Smooth muscle cell (in vitro differentiated cells): ENCODE measurements around the gene PCDHB11. TPM values are rescaled to one million over a fixed set of nuclear protein-coding genes. Genes with fewer than 3 reads are reported as not detected.
"Not testable (repeated sequence)": the region's sequence is repeated elsewhere in the genome, so short reads cannot be mapped to it uniquely, and the experiment has no call there.

Source experiments
- DNase-seq: peaks from one replicate; lab custom pipeline; 2025; ENCODE audit not compliant: unreplicated experiment; lab: John Stamatoyannopoulos, UW
- H2AFZ ChIP-seq: fragments of 200-600 bp; sonication (generic); 2 replicates; pipeline ENCODE4 v1.6.0; 2016; ENCODE audit warnings: antibody characterized with exemption, low read depth, mild to moderate bottlenecking
- H3F3A ChIP-seq: fragments of 200-600 bp; sonication (generic); 2 replicates; pipeline ENCODE4 v1.6.0; 2017; ENCODE audit warnings: antibody characterized with exemption, low read depth
- H3K27ac ChIP-seq: fragments of 200-600 bp; sonication (generic); 2 replicates; pipeline ENCODE4 v1.5.1; 2016; ENCODE audit warnings: low read depth, mild to moderate bottlenecking
- H3K27me3 ChIP-seq: fragments of 200-600 bp; sonication (generic); 2 replicates; pipeline ENCODE4 v1.6.1; 2016; ENCODE audit warnings: low read depth, mild to moderate bottlenecking
- H3K36me3 ChIP-seq: fragments of 200-600 bp; sonication (generic); 2 replicates; pipeline ENCODE4 v1.5.1; 2016; ENCODE audit warnings: low read depth
- H3K4me1 ChIP-seq: fragments of 200-600 bp; sonication (generic); 2 replicates; pipeline ENCODE4 v1.5.1; 2016; ENCODE audit warnings: low read depth
- H3K4me2 ChIP-seq: fragments of 200-600 bp; sonication (generic); 2 replicates; pipeline ENCODE4 v1.6.0; 2016; ENCODE audit warnings: mild to moderate bottlenecking
- H3K4me3 ChIP-seq: fragments of 200-600 bp; sonication (generic); 2 replicates; pipeline ENCODE4 v1.5.1; 2016; ENCODE audit warnings: mild to moderate bottlenecking
- H3K79me2 ChIP-seq: fragments of 200-600 bp; sonication (generic); 2 replicates; pipeline ENCODE4 v1.6.0; 2016; ENCODE audit warnings: low read depth, mild to moderate bottlenecking
- H3K9ac ChIP-seq: fragments of 200-600 bp; sonication (generic); 2 replicates; pipeline ENCODE4 v1.6.0; 2016; ENCODE audit warnings: low read depth
- H3K9me3 ChIP-seq: fragments of 200-600 bp; sonication (generic); replicated peaks from 2 replicates; pipeline ENCODE4 v1.5.1; 2016; ENCODE audit warnings: low read depth
- H4K20me1 ChIP-seq: fragments of 200-600 bp; sonication (generic); 2 replicates; pipeline ENCODE4 v1.6.0; 2016; ENCODE audit warnings: low read depth
- WGBS: methylation state at CpG from one replicate; pipeline ENCODE4 v1.1.7; 2016; ENCODE audit warnings: low lambda C conversion rate; 5-methylcytosine and 5-hydroxymethylcytosine counted together
- polyA plus RNA-seq: library from polyadenylated mRNA; unstranded; fragments of >200 nt; fragmentation: Nextera tagmentation; extraction: Ambion mirVana; gene quantifications from 2 replicates; pipeline ENCODE4 v1.2.1, GENCODE V29; 2016
- total RNA-seq: library from RNA; depleted of rRNA; stranded (reverse); fragments of >200 nt; gene quantifications from 2 replicates; pipeline ENCODE4 v1.2.3, GENCODE V29; 2014
- TF ChIP-seq, protein P1 (sequence below): fragments of 200-600 bp; sonication (generic); IDR thresholded peaks from 2 replicates; pipeline ENCODE4 v1.5.1; 2017; ENCODE audit warnings: borderline replicate concordance, mild to moderate bottlenecking, antibody characterized with exemption; ENCODE audit not compliant: insufficient read depth, poor library complexity, severe bottlenecking

The PCDHB11 gene
- total and polyA plus RNA-seq, 2 experiments from 2014 or later, result 1.7 to 1.8 TPM

GRCh38 chr5:141150993-141151325 is 48.5 kb upstream of the PCDHB11 start:
- 93% methylated on average over 13 of the region's 13 CpGs for WGBS
- TF ChIP-seq, protein P1, sequence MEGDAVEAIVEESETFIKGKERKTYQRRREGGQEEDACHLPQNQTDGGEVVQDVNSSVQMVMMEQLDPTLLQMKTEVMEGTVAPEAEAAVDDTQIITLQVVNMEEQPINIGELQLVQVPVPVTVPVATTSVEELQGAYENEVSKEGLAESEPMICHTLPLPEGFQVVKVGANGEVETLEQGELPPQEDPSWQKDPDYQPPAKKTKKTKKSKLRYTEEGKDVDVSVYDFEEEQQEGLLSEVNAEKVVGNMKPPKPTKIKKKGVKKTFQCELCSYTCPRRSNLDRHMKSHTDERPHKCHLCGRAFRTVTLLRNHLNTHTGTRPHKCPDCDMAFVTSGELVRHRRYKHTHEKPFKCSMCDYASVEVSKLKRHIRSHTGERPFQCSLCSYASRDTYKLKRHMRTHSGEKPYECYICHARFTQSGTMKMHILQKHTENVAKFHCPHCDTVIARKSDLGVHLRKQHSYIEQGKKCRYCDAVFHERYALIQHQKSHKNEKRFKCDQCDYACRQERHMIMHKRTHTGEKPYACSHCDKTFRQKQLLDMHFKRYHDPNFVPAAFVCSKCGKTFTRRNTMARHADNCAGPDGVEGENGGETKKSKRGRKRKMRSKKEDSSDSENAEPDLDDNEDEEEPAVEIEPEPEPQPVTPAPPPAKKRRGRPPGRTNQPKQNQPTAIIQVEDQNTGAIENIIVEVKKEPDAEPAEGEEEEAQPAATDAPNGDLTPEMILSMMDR, result no peak
- H3K4me2 ChIP-seq, result no peak overlapping the region
- no peak for DNase-seq
- H3K4me3 ChIP-seq, result no peak overlapping the region
- H2AFZ ChIP-seq, result no peak overlapping the region
- no peaks in the 10 kb centered on the region for H3K4me1 ChIP-seq
- no peaks in the 10 kb centered on the region for H4K20me1 ChIP-seq
- H3K36me3 ChIP-seq, result no peaks in the 10 kb centered on the region
- peaks cover 14% of the 10 kb centered on the region for H3K9me3 ChIP-seq
- H3F3A ChIP-seq, result no peaks in the 10 kb centered on the region
- no peaks in the 10 kb centered on the region for H3K27me3 ChIP-seq
- H3K9ac ChIP-seq, result no peak overlapping the region
- no peaks in the 10 kb centered on the region for H3K79me2 ChIP-seq
- H3K27ac ChIP-seq, result no peak overlapping the region

- not testable (repeated sequence) for H3K27ac ChIP-seq, H4K20me1 ChIP-seq, H3K4me1 ChIP-seq, H3K4me2 ChIP-seq, H3K9ac ChIP-seq, H3K36me3 ChIP-seq, H3F3A ChIP-seq, H3K79me2 ChIP-seq, H2AFZ ChIP-seq, DNase-seq, H3K4me3 ChIP-seq, H3K27me3 ChIP-seq
- WGBS, result 97% methylated on average over 27 of the region's 41 CpGs
- peaks cover 14% of the 10 kb centered on the region for H3K9me3 ChIP-seq
These were observed 47.8 kb upstream of the PCDHB11 start for GRCh38 chr5:141151632-141152031.

GRCh38 chr5:141152096-141152495 is 47.3 kb upstream of the PCDHB11 start:
- peaks cover 14% of the 10 kb centered on the region for H3K9me3 ChIP-seq
- DNase-seq, H3K36me3 ChIP-seq, H3K9ac ChIP-seq, H3K27ac ChIP-seq, H3K4me1 ChIP-seq, H2AFZ ChIP-seq, H3K4me2 ChIP-seq, H3F3A ChIP-seq, H4K20me1 ChIP-seq, H3K4me3 ChIP-seq, H3K27me3 ChIP-seq, H3K79me2 ChIP-seq: not testable (repeated sequence)
- 97% methylated on average over 30 of the region's 36 CpGs for WGBS

GRCh38 chr5:141155540-141156374 is 43.7 kb upstream of the PCDHB11 start:
- Histone ChIP-seq H4K20me1 (no peaks in the 10 kb centered on the region), H3K4me3 (no peak overlapping the region), H3K9me3 (peaks cover 9% of the 10 kb centered on the region), H3K4me1 (no peaks in the 10 kb centered on the region), H3K79me2 (no peaks in the 10 kb centered on the region), H3K27ac (no peak overlapping the region), H3K9ac (no peak overlapping the region), H3F3A (no peaks in the 10 kb centered on the region), H2AFZ (no peak overlapping the region), H3K4me2 (no peak overlapping the region), H3K27me3 (no peaks in the 10 kb centered on the region), H3K36me3 (no peaks in the 10 kb centered on the region)
- WGBS, result 84% methylated on average over 21 of the region's 21 CpGs
- TF ChIP-seq, protein P1, result no peak
- DNase-seq, result no peak

DNA sequence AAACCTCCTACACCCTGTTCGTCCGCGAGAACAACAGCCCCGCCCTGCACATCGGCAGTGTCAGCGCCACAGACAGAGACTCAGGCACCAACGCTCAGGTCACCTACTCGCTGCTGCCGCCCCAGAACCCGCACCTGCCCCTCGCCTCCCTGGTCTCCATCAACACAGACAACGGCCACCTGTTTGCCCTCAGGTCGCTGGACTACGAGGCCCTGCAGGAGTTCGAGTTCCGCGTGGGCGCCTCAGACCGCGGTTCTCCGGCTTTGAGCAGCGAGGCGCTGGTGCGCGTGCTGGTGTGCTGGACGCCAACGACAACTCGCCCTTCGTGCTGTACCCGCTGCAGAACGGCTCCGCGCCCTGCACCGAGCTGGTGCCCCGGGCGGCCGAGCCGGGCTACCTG is 42.1 kb upstream of the PCDHB11 start:
- not testable (repeated sequence) for H3K79me2 ChIP-seq, H3K9me3 ChIP-seq, H4K20me1 ChIP-seq, H3K4me2 ChIP-seq, H3K9ac ChIP-seq, H2AFZ ChIP-seq, H3K4me1 ChIP-seq, H3K27ac ChIP-seq, DNase-seq, H3K36me3 ChIP-seq, H3K27me3 ChIP-seq, H3F3A ChIP-seq, H3K4me3 ChIP-seq
- WGBS, result 97% methylated on average over 34 of the region's 38 CpGs

DNA sequence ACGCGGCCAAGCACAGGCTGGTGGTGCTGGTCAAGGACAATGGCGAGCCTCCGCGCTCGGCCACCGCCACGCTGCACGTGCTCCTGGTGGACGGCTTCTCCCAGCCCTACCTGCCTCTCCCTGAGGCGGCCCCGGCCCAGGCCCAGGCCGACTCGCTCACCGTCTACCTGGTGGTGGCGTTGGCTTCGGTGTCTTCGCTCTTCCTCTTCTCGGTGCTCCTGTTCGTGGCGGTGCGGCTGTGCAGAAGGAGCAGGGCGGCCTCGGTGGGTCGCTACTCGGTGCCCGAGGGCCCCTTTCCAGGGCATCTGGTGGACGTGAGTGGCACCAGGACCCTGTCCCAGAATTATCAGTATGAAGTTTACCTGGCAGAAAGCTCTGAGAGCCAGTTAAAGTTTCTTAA is 41.5 kb upstream of the PCDHB11 start:
- H3K27me3 ChIP-seq, H3K9ac ChIP-seq, H2AFZ ChIP-seq, H3F3A ChIP-seq, H4K20me1 ChIP-seq, H3K9me3 ChIP-seq, H3K4me1 ChIP-seq, H3K36me3 ChIP-seq, H3K4me2 ChIP-seq, DNase-seq, H3K79me2 ChIP-seq, H3K27ac ChIP-seq, H3K4me3 ChIP-seq: not testable (repeated sequence)
- 98% methylated on average over 25 of the region's 28 CpGs for WGBS
